Medulla oblongata (tissue), 1 donor: ENCODE data around the gene CST5.
"Not testable (repeated sequence)": the region's sequence is repeated elsewhere in the genome, so short reads cannot be mapped to it uniquely, and the experiment has no call there.

Experiments
- DNase-seq: peaks from one replicate; pipeline ENCODE4 v3.0.0-alpha.2; 2015; ENCODE audit errors: extremely low spot score

Gene CST5

DNA sequence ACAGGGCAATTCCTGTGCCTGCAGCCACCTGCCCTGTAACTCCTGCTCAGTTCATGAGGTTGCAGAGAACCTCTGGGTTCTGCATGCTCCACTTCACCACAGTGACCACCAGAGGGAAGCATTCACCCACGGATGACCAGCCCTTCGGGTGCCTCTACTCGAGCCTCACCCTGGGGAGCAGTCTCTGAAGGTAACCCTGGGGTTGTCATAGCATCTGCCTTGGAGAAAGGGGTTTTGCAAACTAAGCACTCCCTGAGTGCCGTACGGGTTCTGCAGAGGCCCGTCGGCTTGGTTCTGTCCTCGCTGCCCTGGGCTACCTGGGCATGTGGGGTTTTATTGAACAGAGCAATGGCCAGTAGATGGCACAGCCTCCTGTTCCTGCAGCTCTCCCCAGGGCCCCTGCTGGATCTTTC lies 10.2 kb upstream of the CST5 start:
- DNase-seq = peak; percentile 66

DNA sequence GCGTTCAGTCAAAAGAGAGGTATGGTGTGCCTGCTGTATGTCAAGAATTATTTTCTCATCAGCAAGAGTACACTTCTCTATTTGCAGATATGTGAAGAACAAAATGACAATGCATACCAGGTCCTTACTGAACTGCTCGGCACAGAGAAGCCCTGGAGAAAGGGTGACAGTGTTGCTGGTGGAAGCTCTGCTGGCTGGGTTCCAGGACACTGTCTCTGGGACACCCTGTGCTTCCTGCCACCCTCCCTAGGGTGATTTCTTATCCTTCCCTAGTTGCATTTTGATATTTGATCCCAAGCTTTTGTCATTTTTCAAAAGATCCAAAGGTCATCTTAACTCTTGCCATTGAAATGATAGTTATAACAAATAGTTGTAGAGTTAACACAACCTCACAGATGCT lies 8.3 kb upstream of the CST5 start:
- DNase-seq = no peak

DNA sequence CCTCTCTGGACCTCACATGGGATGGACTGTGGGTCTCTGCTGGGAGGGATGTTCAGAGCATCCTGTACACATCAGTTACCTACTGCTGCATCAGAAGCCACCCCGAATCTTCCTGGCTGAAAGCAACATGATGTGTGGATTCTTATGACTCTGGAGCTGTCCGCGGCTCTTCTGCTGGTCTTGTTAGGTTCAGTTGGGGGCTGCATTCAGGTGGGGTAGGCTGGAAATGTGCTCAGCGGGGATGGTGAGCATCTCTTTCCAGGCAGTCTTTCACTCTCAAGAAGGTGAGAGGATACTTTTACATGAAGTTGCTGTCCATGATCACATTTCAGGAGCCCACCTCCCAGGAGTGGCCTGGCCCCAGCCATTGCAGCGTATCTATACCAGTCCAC lies 5.2 kb upstream of the CST5 start:
- no peak for DNase-seq

GRCh38 chr20:23884136-23884770 lies 4.7 kb upstream of the CST5 start:
- no peak for DNase-seq

DNA sequence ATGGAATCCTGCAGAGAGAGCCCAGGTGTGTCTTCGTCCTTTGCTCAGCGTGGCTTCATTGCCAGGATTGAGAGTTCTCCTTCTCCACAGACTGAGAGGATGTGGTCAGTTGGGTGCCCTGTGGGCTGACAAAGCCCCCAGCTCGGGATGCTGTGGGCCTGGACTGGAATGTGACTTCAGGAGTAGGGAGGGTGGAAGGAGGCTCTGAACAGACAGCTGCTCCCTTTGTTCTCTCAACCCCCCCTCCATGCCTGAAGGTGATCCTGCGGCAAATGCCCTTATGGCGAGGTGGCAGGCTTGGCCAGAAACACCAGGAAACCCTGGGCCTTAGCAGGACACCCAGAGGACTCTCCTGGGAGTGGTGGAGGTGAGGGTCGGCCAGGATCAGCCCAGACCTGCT lies 1.8 kb upstream of the CST5 start:
- DNase-seq = no peak

DNA sequence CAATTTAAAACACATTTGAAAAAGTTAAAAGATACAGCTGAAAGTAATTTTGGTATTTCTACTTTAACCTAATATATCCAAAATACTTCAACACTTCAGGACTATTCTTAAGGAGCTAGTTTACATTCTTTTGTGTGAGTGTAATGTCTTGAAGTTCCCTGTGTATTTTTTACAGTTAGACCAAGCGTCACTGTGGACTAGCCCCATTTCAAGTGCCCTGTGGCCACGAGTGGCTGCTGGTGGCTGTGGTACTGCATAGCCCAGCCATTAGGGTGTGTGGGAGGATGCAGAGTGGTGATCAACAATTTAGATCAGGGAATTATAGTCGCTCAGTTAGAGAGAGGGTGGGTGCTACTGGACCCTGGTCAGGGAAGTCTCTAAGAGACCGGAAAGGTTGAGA lies 869 bp upstream of the CST5 start:
- DNase-seq = no peak

- no peak for DNase-seq
Measured at GRCh38 chr20:23879811-23880374, 345 bp upstream of the CST5 start.

DNA sequence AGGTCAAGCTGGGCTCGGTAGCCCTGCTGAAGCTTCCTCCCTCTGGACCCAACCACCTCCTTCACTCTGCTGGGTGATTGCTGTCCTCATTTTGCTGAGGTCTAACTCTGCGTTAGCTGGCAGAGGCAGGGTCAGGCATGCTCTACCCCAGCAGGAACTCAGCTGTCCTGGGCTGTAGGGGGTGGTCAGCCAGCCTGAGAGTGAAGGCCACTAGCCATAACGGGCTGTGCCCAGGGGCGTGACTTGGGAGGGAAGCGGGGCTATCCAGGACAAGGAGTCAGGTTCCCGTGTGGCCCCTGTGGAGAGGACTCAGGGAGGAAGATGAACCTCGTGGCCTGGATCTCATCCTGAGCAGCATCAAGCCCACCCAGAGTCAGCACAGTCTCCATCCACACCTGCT lies 761 bp downstream of the CST5 start:
- DNase-seq = no peak

- not testable (repeated sequence) for DNase-seq
Measured at GRCh38 chr20:23878016-23878542, 1.5 kb downstream of the CST5 start.

- no peak for DNase-seq
Measured at GRCh38 chr20:23877524-23877923, 2.0 kb downstream of the CST5 start.

GRCh38 chr20:23875606-23876237 lies 3.8 kb downstream of the CST5 start:
- no peak for DNase-seq

- no peak for DNase-seq
Measured at GRCh38 chr20:23874747-23875146, 4.8 kb downstream of the CST5 start.

- no peak for DNase-seq
Measured at GRCh38 chr20:23873370-23874015, 6.1 kb downstream of the CST5 start.

DNA sequence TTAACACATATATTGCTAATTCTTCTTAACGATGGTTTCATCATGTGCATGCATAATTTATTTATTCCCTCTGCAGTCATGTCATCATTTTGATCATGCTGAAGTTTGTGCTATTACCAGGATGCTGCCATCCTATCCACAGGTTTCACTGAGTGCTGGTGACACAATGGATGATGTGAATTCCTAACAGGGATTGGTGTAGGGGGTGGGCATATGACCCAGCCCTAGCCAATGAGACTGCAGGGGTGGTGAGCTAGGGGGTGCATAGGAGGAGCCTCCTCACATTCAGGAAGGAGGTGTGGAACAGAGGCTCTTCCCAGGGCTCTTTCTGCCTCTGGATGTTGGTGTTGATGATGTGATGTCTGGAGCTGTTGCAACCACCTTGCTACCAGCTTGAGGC lies 7.5 kb downstream of the CST5 start:
- no peak for DNase-seq

DNA sequence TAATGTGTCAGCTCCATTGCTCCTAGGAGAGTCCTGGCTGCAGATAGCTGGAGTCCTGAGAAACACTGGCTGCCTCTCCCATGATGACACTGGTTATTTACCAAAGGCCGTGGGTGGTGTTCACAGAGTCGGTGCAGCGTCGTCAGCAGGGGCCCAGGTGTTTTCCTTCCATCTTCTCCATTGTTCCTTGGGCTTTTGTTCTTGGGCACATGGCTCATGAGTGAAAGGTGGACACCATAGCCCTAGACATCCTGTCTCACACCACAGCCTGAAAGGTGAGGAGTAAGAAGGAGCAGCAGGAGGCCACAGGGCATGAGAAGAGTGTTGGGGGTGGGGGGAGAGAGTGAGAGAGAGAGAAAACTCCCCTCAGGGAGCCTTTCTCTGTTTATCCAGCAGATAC lies 9.1 kb downstream of the CST5 start:
- no peak for DNase-seq

- peak; percentile 45 for DNase-seq
Measured at GRCh38 chr20:23869520-23869919, 10.0 kb downstream of the CST5 start.

DNA sequence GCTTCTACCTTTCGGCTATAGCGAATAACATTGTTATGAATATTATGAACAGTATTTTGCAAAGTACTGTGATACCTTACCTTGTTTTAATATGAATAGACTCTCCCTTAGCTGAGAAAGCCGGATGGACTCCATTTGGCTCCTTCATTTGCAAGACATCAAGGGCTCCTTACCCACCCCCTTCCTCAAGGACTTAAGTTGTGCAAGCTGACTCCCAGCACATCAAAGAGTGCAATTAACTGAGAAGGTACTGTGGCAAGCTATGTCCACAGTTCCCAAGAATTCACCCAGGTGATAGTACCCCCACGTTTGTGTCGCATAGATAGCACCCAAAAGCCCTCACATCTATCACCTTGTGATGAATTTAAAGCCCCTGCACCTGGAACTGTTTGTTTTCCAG lies 11.2 kb downstream of the CST5 start:
- DNase-seq = no peak

- DNase-seq = no peak
Measured at GRCh38 chr20:23867152-23867776, 12.3 kb downstream of the CST5 start.

DNA sequence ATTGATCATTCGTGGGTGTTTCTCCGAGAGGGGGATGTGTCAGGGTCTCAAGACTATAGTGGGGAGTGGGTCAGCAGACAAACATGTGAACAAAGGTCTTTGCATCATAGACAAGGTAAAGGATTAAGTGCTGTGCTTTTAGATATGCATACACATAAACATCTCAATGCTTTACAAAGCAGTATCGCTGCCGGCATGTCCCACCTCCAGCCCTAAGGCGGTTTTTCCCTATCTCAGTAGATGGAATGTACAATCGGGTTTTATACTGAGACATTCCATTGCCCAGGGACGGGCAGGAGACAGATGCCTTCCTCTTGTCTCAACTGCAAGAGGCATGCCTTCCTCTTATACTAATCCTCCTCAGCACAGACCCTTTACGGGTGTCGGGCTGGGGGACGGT lies 18.8 kb downstream of the CST5 start:
- not testable (repeated sequence) for DNase-seq

DNA sequence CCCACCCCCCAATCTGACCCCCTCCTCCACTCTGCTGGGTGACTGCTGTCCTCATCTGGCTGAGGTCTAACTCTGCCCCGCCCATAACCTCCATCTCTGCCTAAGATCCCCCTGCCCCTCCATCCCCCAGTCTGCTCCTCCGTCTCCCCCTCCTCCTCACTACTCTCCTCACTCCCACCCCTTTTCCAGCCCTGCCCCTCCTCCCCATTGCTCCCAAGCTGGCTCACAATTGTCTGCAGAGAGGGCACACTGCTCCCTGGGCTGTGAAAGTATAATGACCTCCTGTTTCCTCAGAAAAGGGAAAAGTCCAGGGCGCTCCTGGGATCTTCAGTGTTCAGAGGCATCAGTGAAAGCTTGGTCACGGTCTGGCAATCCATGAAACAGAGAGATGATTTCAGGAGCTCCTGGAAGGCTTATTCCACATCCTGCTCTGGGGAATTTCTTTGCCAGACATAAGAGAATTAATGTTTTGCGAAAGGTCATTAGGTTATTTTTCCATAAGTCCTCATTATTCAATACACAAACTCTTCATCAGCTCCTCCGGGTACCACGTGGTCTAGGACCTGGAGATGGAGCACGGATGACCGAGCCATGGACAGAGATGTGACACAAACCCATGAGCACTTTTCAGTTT lies 21.5 kb downstream of the CST5 start:
- DNase-seq = no peak

GRCh38 chr20:23856736-23857135 lies 22.8 kb downstream of the CST5 start:
- DNase-seq = no peak

DNA sequence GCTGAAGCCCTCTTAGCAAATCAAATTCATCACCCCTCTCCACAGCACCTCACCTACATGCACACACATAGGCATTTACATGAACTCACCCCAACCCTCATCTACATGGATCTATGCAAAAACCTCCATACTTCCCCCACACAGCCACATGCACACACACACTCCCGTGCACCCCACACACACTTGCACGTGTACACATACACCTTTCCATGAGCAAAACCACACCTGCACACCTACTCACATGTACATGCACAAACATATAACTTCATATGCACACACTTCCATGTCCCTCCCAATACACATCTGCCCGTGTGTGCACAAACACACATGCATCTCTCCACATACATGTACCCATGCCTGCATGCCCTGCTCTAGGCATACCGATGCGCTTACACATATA lies 23.3 kb downstream of the CST5 start:
- no peak for DNase-seq
